Stimulated activated CD4-positive, alpha-beta T cell treated with anti-CD3 and anti-CD28 coated beads, Interleukin-2, amount 100 ng/mL, for 4 hours (primary cell): ENCODE measurements around the gene BSX.

Experiments used
- DNase-seq: peaks from one replicate; pipeline ENCODE4 v3.0.0-alpha.2; 2020; ENCODE audit warnings: low read depth

BSX gene

DNA sequence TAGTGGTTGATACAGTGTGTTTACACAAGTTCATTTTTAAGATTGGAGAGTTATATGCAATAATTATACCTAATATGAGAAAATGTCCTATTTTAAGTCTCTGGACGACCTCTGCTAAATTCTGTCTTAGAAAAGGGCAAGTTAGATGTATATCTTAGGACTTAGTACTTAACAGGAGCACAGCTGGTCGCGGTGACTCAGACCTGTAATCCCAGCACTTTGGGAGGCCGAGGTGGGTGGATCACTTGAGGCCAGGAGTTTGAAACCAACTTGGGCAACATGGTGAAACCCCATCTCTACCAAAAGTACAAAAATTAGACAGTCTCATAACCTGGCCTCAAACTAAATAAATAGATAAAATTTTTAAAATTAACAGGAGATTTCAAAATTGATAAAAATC, 27.2 kb downstream of the BSX start:
- DNase-seq, result no peak

- DNase-seq, result no peak
Observed at GRCh38 chr11:122951211-122951610, 30.4 kb downstream of the BSX start.

DNA sequence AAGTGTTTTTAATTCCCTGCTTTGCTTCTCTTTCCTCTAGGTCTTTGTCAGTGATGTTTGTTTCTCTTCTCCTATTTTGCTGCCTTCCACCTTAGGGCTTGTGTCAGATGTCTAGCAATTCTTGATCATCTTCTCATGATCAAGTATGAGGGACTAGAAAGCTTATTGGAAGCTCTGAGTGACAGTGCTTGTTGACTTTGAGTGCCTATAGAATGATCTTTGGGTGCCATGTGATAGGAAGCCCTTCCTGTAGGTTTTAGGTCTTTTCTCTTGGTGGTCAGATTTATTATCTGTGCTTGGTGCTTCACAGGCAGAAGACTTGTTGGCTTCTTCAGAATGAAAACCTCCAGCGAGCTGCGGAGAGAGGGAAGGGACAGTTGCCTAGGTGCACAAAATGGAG, 43.1 kb downstream of the BSX start:
- no peak for DNase-seq

GRCh38 chr11:122937983-122938382, 43.7 kb downstream of the BSX start:
- no peak for DNase-seq

GRCh38 chr11:122933416-122933815, 48.2 kb downstream of the BSX start:
- no peak for DNase-seq

DNA sequence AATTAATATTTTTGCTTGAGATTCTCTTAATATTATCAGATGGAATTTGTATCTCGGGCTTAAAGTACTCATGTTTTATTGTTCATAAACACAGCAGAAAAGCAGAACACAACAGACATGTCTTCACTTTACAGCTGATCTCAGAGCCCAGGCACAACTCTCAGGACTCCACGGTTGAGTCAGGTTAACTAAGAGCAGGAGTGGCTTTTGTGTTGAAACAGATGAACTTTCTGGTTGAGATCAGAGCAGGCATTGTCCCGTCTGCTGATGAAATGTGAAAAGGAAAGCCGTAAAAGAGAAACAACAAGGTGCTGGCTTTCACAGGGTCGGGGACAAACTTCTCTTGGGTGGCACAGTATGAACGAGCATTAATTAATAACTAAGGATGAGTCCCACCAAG, 50.1 kb downstream of the BSX start:
- DNase-seq, result no peak
